Daoy (cell line): ENCODE data around the gene PLXNC1. TPM values are rescaled to one million over a fixed set of nuclear protein-coding genes. Genes with fewer than 3 reads are reported as not detected.

Experiments used
- DNase-seq: peaks from one replicate; pipeline ENCODE4 v3.0.0-alpha.2; 2015; ENCODE audit warnings: low read depth
- total RNA-seq: library from RNA; depleted of rRNA; stranded (reverse); fragments of >200 nt; shearing (Covaris generic); gene quantifications from 2 replicates; pipeline ENCODE4 v1.2.3, GENCODE V29; 2014

The PLXNC1 gene
- total RNA-seq, 1 experiment from 2014 or later = 2.1 TPM

- no peak for DNase-seq
Observed at GRCh38 chr12:94180558-94181296, 32.4 kb downstream of the PLXNC1 start.

- DNase-seq = no peak
Observed at GRCh38 chr12:94182986-94183707, 34.8 kb downstream of the PLXNC1 start.

GRCh38 chr12:94183708-94184379 is 35.5 kb downstream of the PLXNC1 start:
- DNase-seq = no peak

- no peak for DNase-seq
Observed at GRCh38 chr12:94184995-94185719, 36.8 kb downstream of the PLXNC1 start.

- DNase-seq = no peak
Observed at GRCh38 chr12:94185801-94186200, 37.4 kb downstream of the PLXNC1 start.

GRCh38 chr12:94186278-94187241 is 38.2 kb downstream of the PLXNC1 start:
- no peak for DNase-seq

GRCh38 chr12:94187361-94187760 is 39.0 kb downstream of the PLXNC1 start:
- no peak for DNase-seq

- DNase-seq = no peak
Observed at GRCh38 chr12:94190623-94191022, 42.2 kb downstream of the PLXNC1 start.

GRCh38 chr12:94191023-94191422 is 42.6 kb downstream of the PLXNC1 start:
- no peak for DNase-seq

- DNase-seq = no peak
Observed at GRCh38 chr12:94191811-94192210, 43.4 kb downstream of the PLXNC1 start.

- no peak for DNase-seq
Observed at GRCh38 chr12:94192506-94192905, 44.1 kb downstream of the PLXNC1 start.

GRCh38 chr12:94193168-94193567 is 44.8 kb downstream of the PLXNC1 start:
- no peak for DNase-seq

- no peak for DNase-seq
Observed at GRCh38 chr12:94195483-94195882, 47.1 kb downstream of the PLXNC1 start.

- DNase-seq = no peak
Observed at GRCh38 chr12:94198469-94198868, 50.1 kb downstream of the PLXNC1 start.

GRCh38 chr12:94198872-94199271 is 50.5 kb downstream of the PLXNC1 start:
- DNase-seq = no peak

GRCh38 chr12:94200069-94200468 is 51.7 kb downstream of the PLXNC1 start:
- no peak for DNase-seq

GRCh38 chr12:94200695-94201094 is 52.3 kb downstream of the PLXNC1 start:
- DNase-seq = no peak

GRCh38 chr12:94202245-94203180 is 54.1 kb downstream of the PLXNC1 start:
- DNase-seq = no peak

- no peak for DNase-seq
Observed at GRCh38 chr12:94203181-94203546, 54.8 kb downstream of the PLXNC1 start.

GRCh38 chr12:94203796-94204195 is 55.4 kb downstream of the PLXNC1 start:
- no peak for DNase-seq
